GM23248 (cell line): ENCODE results near the gene PGBD1.
"Not testable (repeated sequence)": the region's sequence is repeated elsewhere in the genome, so short reads cannot be mapped to it uniquely, and the experiment has no call there.

Experiments used
- EZH2 ChIP-seq: fragments of 200-600 bp; sonication (generic); IDR thresholded peaks from 2 replicates; pipeline ENCODE4 v1.6.1; 2018; ENCODE audit warnings: antibody characterized with exemption, mild to moderate bottlenecking; ENCODE audit not compliant: insufficient read depth, poor library complexity, severe bottlenecking
- EZH2phosphoT487 ChIP-seq: fragments of 200-600 bp; sonication (generic); IDR thresholded peaks from 2 replicates; pipeline ENCODE4 v1.6.1; 2018; ENCODE audit warnings: antibody characterized with exemption, moderate library complexity, mild to moderate bottlenecking, low read depth; ENCODE audit not compliant: insufficient read depth

GRCh38 chr6:28317866-28318265 is 36.5 kb downstream of the PGBD1 start:
- not testable (repeated sequence) for TF ChIP-seq EZH2, EZH2phosphoT487
